GM19324 (cell line): Measurements from ENCODE around the gene PLA2G2C.
"Not testable (repeated sequence)": the region's sequence is repeated elsewhere in the genome, so short reads cannot be mapped to it uniquely, and the experiment has no call there.

Experiments
- ATAC-seq: cut with Tn5 transposase; IDR thresholded peaks from one replicate; pipeline ENCODE4 v1.9.1; 2021; ENCODE audit warnings: mild to moderate bottlenecking, moderate library complexity; ENCODE audit not compliant: unreplicated experiment, low FRiP score

PLA2G2C gene

GRCh38 chr1:20185834-20186782 is at the start of gene PLA2G2C, which contains the start of gene UBXN10:
TSS of gene PLA2G2C (minus strand) at chr1:20186518. CDS start at chr1:20177363, 9,155 bp downstream.
TSS of gene UBXN10 (plus strand) at chr1:20186096. CDS start at chr1:20190562, 4,466 bp downstream.
- no peak for ATAC-seq

DNA sequence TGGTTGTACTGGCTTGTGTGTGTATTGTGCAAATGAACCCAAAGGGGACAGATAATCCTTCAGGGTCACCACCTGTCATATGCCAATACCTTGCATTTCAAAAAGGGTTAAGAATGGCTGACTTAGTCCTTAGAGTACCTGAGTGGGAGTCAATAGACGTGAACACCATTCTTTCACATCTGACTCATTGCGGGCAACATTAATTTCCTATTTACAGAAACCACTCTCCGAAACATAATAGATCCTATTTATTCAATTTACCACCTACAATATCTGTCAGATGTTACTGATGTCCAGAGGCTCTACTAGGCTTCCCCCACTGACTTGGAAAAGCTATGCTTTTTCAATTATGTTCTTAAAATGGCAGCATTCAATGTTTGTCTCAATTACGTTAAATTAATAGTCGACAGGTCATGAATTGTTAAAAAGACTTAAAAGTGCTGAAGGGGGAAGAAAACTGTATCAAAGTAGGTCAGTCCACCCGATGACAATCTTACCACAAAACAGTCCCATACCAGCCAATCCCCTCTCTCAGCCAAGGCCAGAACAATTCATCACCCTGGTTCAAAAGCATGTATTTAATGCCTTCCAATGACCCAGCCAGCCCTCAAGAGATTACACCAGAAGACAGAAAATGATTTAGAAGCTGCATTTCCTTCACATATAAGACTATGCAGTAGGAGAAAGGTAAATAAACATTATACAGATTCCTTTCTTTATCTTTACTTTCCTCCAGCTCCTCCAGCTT is 48.6 kb upstream of the PLA2G2C start:
- ATAC-seq = no peak

GRCh38 chr1:20233866-20234265 is 47.5 kb upstream of the PLA2G2C start:
- ATAC-seq = no peak

GRCh38 chr1:20233394-20233793 is 47.1 kb upstream of the PLA2G2C start:
- no peak for ATAC-seq

DNA sequence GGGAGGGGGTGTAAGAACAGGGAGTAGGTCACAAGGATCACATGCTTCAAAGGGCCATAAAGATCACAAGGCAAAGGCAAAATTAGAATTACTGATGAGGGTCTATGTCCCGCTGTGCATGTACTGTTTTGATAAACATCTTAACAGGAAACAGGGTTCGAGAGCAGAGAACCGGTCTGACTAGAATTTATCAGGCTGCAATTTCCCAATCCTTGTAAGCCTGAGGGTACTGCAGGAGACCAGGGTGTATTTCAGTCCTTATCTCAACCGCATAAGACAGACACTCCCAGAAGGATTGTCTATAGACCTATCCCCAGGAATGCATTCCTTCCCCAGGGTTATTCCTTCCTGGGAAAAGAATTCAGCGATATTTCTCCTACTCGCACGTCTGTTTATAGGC is 46.2 kb upstream of the PLA2G2C start:
- not testable (repeated sequence) for ATAC-seq

- ATAC-seq = no peak
Observed at GRCh38 chr1:20229171-20229570, 42.9 kb upstream of the PLA2G2C start.

DNA sequence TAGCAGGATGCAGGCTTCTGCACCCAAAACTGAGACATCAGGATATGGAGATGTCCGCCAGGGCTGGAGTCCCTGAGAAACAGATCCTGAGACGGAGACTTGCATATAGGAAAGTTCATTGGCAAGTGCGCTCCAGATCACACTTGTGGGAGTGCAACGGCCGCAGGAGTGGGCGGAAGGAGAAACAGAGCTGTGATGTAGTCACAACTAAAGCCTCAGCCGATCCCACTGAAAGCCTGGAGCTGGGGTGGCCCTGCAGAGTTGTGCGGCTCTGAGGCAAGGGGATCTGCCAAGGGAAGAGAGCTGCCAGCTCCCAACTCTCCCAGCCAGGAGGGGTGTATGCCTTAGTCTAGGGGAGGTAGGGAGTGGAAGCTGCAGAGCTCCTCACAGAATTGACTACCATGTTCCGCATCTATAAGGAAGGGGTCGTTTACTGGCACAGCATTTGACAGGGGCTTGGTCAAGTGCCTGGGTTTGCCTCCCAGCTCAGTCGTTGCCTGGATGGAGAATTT is 42.1 kb upstream of the PLA2G2C start:
- no peak for ATAC-seq

GRCh38 chr1:20227704-20228103 is 41.4 kb upstream of the PLA2G2C start:
- no peak for ATAC-seq

GRCh38 chr1:20224546-20224945 is 38.2 kb upstream of the PLA2G2C start:
- no peak for ATAC-seq

DNA sequence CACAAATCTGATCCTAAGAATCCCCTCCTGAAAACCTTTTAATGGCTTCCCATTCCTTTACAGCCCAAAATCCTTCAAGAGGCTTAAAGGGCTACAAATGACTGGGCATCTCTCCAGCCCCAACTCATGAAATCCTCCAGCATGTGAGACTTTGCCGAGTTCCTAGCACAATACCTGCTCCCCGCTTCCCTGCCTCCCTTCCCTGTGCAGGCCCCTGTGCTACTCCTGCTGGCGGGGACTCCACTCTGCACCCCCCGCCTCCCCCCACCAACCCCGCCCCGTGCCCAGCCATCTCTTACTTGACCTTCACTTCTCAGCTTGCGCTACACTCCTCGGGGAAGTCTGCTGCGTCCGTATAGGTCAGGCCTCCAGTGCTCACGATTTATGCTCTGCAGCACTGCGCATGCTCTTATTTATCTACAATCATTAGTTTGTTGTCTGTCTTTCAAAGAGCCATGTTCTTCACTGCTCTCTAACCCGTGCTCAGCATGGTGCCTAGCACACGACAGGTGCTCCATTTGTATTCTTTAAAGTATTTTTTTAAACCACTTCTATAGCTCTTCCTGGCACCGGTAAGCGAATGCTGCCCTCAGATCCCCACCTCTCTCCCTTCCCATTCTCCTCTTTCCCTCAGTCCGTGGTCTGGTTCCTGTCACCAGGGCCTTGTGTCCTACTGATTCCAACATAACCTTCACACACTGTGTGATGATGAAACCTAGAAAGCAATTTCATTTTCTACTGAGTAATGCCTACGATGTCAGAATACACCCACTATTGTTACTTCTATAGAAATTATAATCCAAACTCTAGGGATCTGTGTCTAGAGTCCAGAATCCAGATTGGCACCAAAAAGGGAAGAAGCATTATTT is 37.5 kb upstream of the PLA2G2C start:
- ATAC-seq = no peak

- no peak for ATAC-seq
Observed at GRCh38 chr1:20223106-20223505, 36.8 kb upstream of the PLA2G2C start.

GRCh38 chr1:20220036-20220435 is 33.7 kb upstream of the PLA2G2C start:
- no peak for ATAC-seq

- ATAC-seq = not testable (repeated sequence)
Observed at GRCh38 chr1:20219053-20219452, 32.7 kb upstream of the PLA2G2C start.

DNA sequence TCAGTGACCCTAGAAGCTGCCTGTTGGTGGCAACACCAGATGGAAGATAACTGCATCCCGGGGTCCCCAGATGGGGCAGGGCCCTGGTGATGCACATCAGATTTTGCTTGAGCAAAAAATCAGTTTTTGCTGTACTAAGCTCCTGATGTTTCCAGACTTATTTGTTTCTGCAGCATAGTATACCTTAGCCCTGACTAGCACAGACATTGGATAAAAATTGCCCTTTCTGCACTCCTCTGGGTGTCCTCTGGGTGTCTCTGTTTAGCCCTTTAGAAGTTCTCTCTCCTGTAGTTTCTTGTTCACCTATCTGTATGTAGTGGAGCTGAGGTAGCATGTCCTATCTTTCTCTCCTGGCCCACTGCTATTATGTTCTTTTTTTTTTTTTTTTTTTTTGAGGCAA is 30.3 kb upstream of the PLA2G2C start:
- ATAC-seq = no peak

DNA sequence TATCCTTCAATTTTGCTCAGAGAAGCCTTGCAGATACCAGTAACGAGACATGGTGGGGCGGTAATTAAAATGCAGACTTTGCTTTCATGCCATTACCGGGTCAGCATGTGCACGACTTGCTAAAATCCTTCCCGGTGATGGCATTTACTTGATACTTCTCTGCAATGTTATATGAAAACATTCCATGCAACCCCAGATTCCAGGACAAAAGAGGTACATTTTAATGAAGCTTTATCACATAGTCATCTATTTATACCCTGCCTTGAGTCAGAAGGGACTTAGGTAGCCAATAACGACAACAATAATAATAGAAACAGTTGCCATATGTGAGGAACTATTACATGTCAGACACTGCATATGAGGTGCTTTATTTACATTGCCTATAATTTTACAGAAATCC is 29.4 kb upstream of the PLA2G2C start:
- no peak for ATAC-seq

GRCh38 chr1:20212685-20213331 is 26.5 kb upstream of the PLA2G2C start:
- ATAC-seq = no peak

DNA sequence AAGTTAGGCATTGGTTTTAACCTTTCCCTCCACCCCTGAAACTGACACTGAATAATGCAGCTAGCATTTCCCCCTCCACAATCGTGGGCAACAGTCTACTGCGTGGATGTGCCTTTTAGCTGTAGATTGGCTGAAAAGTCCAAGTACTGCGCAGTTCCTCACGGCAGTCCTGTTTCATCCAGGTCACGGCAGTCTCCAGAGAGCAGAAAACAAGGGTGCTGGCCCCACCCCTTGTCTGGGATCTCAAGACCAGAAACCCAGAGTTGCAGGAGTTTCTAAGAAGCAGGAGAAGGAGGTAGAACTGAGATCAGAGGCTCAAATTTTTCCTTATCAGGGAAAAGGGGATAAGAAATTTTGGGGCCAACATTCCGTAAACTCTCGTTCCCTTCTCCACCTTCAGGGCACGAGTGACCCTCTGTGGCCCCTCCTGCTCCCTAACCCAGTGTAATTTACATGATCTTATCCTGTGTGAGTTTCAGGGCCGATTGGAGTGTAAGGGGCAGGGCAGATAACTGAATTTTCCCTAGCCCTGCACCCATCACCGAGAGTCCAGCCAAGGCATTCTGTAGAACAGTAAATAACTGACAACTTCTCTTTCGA is 25.9 kb upstream of the PLA2G2C start:
- no peak for ATAC-seq

- no peak for ATAC-seq
Observed at GRCh38 chr1:20211511-20211931, 25.2 kb upstream of the PLA2G2C start.

GRCh38 chr1:20210736-20211460 is 24.6 kb upstream of the PLA2G2C start:
- no peak for ATAC-seq
